Hepatocyte (in vitro differentiated cells): ENCODE results near the gene CACNA2D1.

Source experiments
- EZH2 ChIP-seq: fragments of 200-600 bp; sonication (generic); IDR thresholded peaks from 2 replicates; pipeline ENCODE4 v1.6.1; 2016; ENCODE audit warnings: antibody characterized with exemption, mild to moderate bottlenecking, borderline replicate concordance
- EZH2phosphoT487 ChIP-seq: fragments of 200-600 bp; sonication (generic); IDR thresholded peaks from one replicate; pipeline ENCODE4 v1.6.1; 2018; ENCODE audit warnings: antibody characterized with exemption, mild to moderate bottlenecking, low read depth, moderate library complexity; ENCODE audit not compliant: unreplicated experiment, severe bottlenecking
- TF ChIP-seq, protein P1 (sequence below): fragments of 200-600 bp; sonication (generic); IDR thresholded peaks from 2 replicates; pipeline ENCODE4 v1.5.1; 2016; ENCODE audit warnings: antibody characterized with exemption, mild to moderate bottlenecking; ENCODE audit not compliant: poor library complexity

- TF ChIP-seq, protein P1, sequence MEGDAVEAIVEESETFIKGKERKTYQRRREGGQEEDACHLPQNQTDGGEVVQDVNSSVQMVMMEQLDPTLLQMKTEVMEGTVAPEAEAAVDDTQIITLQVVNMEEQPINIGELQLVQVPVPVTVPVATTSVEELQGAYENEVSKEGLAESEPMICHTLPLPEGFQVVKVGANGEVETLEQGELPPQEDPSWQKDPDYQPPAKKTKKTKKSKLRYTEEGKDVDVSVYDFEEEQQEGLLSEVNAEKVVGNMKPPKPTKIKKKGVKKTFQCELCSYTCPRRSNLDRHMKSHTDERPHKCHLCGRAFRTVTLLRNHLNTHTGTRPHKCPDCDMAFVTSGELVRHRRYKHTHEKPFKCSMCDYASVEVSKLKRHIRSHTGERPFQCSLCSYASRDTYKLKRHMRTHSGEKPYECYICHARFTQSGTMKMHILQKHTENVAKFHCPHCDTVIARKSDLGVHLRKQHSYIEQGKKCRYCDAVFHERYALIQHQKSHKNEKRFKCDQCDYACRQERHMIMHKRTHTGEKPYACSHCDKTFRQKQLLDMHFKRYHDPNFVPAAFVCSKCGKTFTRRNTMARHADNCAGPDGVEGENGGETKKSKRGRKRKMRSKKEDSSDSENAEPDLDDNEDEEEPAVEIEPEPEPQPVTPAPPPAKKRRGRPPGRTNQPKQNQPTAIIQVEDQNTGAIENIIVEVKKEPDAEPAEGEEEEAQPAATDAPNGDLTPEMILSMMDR: no peak
- TF ChIP-seq EZH2phosphoT487: no peak
- no peak for TF ChIP-seq EZH2
Measured at GRCh38 chr7:82388138-82388537, 55.4 kb downstream of the CACNA2D1 start.
